Measurements from ENCODE around the gene FHL3.
"Not testable (repeated sequence)": the region's sequence is repeated elsewhere in the genome, so short reads cannot be mapped to it uniquely, and the experiment has no call there.

FHL3 gene

DNA sequence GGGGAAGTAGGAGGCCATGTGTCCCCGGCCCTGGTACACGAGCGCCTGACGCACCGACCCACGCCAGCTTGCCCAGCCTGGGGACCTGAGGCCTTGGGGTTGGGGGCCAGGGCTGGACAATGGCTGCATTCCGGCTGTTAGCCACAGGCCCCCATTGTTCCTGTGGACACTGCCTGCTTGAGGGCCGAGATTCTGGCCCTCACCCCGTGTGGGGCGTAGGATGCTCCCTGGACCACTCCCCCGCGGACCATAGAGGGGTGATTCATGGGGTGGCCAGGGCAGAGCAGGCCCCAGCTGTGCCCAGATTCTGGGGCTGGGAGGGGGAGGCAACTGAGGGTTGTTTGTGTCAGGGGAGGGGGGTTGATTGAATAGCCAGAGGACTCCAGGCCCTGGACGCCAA is 29.6 kb upstream of the FHL3 start:
- no peak for DNase-seq

GRCh38 chr1:38032992-38033391 is 27.7 kb upstream of the FHL3 start:
- not testable (repeated sequence) for DNase-seq

DNA sequence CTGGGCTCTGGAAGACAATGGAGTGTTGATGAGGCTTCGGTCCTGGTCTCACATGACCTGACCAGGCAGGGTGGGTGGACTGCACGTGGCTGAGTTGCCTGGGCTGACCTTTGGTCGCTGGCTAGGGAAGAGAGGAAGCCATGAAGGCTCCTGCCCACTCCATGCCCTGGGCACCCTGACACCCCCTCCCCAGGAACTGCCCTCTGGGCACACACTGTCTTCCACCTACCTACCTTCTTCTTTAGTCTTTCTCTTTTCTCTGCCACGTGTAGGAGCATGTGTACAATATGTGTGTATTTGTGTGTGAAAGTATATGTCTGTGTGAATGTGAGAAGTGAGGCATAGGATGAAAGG is 26.2 kb upstream of the FHL3 start:
- DNase-seq, result no peak

GRCh38 chr1:38030596-38031512 is 25.5 kb upstream of the FHL3 start:
- DNase-seq, result peak in 1 of 2 experiments; percentile 29

DNA sequence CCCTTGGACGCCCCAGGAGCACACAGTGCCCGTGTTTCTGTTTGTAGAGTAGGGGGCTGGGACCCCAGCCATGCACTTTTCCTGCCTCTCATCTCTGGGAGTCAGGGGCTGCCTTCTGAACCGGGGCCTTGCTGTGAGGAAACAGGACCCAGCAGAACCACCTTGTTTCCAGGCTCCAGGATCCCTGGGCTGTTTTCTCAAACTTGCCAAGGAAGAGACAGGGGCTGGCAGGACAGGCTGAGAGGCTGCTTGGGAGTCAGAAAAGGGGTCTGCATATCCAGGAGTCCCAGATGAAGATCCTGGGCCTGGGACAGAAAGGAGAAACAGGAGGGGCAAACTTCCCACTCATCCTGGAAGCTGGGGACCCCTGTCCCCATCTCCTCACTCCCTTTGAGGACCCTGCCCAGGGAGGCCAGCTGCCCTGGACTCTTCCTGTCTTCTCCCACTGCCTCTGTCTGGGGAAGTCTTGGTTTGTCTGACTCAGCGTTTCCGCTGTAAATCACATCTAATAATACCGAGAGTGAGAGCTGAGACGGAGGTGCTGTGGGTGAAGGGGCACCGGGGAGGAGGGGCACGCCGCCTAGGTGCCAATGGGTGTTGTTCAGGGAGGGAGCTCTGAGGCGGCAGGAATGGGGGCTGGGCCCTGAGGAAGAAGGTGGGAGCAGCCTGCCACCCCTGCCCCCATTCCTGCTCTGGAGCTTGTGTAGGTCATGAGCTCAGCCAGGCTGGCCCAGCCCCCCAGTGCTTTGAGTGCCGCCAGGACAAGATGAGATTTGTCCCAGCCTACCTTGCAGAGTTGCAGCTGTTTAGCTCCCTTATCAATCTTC is 24.6 kb upstream of the FHL3 start:
- peak; percentile 80 to 86 for DNase-seq

- no peak for DNase-seq
Observed at GRCh38 chr1:38029081-38029681, 23.9 kb upstream of the FHL3 start.

DNA sequence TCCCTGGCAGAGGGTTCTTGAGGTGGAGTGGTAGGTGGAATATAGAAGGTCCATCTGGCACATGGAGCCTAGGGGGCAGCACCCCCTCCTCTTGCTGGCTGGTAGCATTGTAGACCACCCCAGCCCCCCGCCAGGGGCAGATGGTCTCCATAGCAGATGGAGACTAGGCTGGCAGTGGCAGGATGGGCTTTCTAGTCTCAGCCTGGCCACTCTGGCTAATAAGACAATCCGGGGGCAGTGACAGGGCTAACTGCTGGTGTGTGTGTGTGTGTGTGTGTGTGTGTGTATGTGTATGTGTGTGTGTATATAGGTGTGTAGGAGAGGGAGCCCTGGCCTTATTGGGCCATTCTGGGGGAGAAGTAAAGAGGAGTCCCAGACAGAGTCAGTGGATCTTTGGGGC is 23.4 kb upstream of the FHL3 start:
- no peak for DNase-seq

DNA sequence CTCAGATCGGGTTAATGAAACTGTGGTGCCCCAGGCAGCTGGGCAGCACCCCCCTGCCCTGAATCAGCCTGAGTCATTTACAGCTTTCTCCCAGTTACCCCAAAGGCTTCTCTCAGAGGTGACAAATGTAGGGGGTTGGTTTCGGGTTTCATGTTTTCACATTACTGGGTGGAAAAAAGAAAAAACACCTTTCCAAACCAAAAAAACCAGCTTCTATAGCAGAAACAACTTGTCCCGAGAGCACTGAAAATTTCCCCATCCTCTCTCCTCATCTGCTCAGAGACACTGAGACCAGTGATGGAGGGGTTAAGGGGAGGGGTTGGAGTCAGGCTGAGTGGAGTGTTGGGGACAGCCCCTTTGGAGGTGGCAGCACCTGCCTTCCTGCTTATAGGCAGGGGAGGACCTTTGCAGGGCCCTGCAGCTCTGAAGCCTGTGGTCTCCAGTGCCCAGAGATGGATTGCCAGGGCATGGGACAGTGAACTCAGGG is 22.8 kb upstream of the FHL3 start:
- DNase-seq, result peak; percentile 82 to 86

DNA sequence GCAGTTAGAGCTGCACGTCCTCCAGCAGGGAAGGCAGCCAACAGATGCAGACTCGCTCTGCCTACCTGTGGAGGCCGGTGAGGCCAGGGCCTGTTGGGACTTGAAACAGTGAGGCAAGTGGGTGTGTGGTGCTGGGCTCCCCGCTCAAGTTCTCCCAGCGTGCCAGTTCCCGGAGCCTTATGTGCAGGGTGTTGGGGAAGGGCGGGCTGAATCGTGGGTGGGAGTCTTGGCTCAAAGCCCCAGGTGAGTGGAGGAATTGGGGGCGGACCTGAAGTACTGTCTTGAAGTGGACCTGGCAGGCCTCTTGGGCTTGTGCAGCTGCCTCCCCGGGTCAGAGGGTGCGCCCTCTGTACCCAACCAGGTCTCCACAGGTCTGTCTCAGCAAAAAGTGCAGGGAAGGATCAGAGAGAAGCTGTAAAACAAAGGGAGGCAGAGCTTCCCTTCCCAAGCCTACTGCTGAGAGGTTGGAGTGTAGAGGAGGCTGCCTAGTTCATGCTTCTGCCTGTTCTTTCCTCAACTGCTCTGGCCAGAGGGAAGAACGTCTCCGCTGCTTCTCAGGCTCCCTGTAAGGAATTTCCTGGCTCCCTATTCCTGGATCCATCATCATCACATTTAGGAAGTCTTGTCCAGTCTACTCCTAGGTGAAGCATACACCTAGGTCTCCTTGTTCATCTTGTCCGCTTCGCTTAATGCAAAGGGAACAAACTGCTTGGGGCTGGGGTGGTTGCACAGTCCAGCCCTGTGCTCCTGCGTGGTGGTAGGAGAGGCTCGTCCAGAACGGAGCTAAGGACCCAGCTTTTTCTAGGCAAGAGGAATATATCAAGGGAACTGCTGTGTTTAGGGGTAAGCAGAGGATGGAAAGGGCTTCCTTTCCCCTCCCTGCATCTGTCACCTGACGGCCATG is 22.1 kb upstream of the FHL3 start:
- no peak for DNase-seq

DNA sequence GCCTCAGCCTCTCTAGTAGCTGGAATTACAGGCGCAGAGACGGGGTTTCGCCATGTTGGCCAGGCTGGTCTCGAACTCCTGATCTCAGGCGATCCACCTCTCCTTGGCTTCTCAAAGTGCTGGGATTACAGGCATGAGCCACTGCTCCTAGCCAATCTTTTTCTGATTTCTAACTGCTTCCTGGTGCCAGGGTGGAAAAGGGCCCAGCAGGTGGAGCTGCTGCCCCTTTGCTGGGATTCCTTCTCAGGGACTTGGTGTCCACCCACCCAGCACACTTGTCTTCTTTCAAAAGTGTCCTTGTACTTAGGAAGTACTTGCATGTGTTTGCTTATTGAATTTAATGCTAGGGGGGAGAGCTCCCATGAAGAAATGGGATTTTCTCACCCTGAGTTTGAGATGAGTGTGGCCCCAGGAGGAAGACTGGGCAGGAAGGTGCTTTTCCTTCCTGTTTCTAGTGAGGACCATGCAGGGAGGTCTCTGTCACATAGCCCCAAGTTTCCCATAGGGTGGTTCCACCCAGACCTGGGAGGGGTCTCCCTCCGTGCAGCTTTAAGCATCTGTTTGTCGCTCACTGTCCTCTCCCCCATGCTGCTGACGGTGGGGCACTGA is 21.4 kb upstream of the FHL3 start:
- DNase-seq, result peak; percentile 68 to 73

DNA sequence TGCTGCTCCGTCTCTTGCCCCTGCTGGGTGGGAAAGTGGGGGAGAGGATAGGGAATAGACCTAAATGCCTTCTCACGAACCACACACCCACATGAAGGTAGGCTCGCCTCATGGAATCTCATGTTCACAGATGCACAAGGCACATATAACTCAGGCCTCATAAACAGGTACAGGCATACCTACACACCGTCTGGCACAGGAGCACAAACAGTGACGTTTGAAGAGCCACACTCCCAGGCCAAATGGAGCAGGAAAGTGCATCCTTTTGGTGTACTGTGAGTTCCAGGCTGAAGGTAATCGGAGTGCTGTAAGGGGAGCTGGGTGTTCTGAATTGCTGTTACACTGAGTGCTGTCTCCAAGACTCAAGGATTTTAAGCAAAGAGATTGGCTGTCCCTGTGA is 20.4 kb upstream of the FHL3 start:
- no peak for DNase-seq

DNA sequence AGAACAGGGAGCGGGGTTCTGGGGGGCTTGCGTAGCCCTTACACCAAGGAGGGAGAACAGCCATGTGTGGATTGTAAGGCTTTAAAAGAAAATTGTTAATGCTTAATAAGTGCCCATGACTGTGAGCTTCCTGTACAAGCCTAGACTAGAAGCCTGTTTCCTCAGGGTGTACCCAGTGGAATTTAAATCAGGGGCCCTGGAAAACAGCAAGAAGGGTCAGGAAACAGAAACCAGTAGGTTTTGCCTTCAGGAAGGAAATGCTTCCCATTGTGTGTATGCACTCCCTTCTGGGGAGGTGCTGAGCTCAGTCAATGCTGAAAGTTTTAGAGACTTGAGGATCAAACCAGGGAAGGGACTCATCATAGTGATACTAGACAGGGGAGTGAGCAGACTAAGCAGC is 19.9 kb upstream of the FHL3 start:
- no peak for DNase-seq

- DNase-seq, result no peak
Observed at GRCh38 chr1:38022810-38023209, 17.5 kb upstream of the FHL3 start.

DNA sequence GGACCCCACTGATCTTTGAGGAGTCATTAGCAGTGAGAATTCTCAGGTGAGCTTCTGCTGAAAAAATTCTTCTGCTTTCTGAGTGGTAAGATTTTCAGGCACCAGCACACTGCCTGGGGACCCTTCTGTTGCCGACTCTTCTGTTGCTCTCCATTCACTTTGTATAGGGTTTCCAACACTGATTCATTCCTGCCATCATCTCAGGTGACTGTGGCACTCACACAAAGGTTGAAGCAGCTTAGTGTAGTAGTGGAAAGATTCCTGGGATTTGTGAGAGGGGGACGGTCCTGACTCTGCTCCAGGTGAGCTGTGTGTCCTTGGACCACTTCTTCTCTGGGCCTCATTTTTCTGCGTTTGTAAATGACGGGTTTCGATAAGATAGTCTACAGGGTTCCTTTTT is 16.7 kb upstream of the FHL3 start:
- DNase-seq, result no peak

GRCh38 chr1:38020396-38020795 is 15.1 kb upstream of the FHL3 start:
- DNase-seq, result no peak

DNA sequence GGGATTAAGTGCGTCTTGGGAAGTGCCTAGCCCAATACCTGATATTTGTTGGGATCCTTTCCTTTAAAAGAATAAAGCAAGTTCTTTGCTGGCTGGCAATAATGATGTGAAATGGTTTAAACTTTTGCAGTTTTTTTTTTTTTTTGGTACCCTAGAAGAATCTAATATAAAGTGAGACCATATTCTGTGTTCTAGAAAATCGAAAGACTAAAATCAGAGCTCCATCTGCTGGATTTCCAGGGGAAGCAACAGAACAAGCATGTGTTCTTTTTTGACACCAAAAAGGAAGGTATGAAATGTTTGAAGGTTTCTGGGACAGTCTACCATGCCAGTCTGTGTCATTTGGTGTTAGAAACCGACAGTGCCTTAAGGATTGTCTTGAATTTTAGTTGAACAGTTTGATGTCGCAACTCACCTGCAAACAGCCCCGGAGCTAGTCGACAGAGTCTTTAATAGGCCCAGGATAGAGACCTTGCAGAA is 13.6 kb upstream of the FHL3 start:
- no peak for DNase-seq

DNA sequence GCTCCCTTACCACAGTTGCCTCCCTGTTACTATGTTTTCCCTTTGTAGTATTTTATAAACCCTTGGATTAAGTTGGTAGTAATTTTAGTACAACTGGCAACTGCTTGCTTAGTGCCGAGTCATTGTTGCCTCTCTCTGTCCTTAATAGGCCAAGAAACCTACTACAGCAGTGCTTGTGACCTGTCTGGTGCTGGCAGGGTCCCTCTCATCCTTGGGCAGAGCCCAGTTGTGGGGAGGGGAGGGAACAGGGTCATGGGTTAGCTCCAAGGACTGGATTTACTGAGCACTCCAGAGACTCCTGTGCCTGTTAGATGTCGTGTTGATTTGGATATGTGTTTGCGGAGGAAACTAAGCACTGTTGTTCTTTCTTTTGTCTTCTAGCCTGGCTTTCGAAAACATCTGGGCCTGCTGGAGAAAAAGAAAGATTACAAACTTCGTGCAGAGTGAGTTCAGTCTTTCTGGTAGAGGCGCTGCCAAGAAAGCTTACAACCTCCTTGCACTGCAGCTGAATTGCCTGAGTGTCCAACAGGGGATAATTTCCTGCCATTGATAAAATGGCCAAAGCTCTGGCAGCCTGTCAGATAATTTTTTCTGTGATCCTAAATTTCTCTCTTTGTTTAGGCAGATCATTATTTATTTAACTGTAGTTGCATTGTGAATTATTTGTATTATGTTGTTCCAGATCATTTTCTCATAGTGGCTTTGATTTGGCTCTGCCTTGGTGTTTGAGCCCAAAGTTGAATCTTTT is 10.8 kb upstream of the FHL3 start:
- no peak for DNase-seq

DNA sequence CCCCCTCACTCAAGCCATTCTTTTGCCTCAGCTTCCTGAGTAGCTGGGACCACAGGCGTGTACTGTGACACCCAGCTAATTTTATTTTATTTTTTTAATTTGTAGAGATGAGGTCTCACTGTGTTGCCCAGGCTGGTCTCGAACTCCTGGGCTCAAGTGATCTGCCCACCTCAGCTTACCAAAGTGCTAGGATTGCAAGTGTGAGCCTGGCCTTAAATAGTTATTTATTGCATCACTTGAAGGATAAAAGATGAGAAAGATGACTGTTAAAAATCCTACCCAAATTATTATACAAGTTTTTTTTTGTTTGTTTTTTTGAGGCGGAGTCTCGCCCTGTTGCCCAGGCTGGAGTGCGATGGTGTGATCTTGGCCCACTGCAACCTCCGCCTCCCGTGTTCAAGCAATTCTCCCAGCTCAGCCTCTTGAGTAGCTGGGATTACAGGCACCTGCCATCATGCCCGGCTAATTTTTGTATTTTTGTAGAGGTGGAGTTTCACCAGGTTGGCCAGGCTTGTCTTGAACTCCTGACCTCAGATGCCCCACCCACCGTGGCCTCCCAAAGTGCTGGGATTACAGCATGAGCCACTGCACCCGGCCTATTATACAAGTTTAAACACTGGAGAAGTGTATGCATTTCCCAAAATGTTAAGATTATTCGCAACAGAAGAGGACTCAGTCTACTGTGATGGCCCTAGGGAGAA is 9.6 kb upstream of the FHL3 start:
- DNase-seq, result no peak

- DNase-seq, result no peak
Observed at GRCh38 chr1:38014171-38014570, 8.9 kb upstream of the FHL3 start.

DNA sequence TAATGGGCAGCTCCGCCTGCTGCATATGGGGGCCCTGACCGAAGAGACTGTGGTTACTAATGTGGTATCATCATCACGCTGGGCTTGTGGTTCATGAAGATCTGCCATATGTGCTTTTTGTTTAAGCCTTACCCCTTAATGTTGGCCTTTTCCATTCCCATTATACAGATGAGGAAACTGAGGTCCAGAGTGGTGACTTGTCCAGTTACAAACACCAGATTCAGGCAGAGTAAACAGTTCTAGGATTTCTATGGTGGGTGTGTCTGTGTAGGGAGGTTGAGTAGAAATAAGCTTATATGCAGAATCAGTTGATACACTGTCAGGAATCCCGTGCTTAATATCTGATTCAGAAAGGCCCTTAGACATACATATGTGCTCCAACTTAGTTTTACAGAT is 7.9 kb upstream of the FHL3 start:
- DNase-seq, result no peak

Data from activated CD4-positive, alpha-beta T cell treated with anti-CD3 and anti-CD28 coated beads, Interleukin-2, amount 50 U/mL, for 48 hours (primary cell).